Kidney tubule cell (primary cell): ENCODE results near the gene LONP2.
"Not testable (repeated sequence)": the region's sequence is repeated elsewhere in the genome, so short reads cannot be mapped to it uniquely, and the experiment has no call there.

Source experiments
- DNase-seq: peaks from one replicate; pipeline ENCODE4 v3.0.0-alpha.2; 2018; ENCODE audit warnings: low spot score

LONP2 gene

DNA sequence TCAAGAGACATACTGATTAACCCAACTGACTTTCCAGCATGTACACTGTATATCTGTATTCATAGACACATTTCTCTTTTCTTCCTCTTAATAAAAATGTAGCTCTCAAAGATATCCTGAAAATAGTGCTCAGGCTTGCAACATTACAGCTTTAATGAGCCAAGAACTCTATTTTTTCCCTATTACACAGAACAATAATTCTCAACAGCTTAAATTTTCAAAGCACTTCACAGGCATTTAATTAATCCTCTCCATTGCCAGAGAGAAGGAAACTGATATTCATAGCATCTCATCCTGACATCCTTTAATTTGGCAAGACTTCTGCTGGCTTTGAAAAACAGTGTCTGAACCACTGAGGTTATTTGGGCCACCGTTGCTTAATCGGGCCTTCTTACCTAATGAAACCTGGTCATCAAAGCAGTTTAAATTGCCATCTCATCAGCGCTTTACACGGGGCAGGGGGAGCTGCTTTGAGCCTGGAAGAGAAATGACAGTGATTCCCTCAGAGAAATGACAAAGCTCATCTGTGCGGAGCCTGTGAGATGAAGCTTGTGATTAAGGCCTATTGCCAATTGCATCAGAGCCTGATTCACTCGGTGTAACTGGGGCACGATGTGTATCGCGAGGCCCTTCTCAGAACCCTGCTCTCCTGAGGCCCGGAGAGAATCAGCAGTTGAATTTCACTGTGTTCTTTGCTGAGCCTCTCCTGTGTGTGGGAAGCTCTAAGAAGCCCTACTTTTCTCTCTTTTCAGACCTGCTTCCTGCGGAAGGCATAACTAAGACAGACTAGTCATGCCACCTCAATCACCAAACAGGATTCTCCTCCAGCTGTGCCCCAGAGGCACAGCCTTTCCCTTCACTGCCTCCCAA lies 149.6 kb downstream of the LONP2 start:
- no peak for DNase-seq

DNA sequence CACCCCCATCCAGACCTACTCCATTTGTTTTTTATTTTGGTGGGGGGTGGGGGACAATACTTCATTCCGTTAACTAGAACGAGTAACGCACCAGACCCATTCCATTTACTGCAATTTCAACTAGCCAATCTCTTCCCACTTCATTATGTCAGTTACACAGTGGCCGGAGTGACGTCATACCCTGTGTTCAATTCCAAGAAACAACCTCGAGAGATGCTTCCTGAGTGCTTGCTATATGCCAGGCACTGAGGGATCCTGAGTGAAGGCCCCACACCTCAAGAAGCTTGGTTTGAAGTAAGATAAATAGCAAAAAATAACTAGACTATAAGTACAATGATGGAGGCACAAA lies 150.2 kb downstream of the LONP2 start:
- no peak for DNase-seq

DNA sequence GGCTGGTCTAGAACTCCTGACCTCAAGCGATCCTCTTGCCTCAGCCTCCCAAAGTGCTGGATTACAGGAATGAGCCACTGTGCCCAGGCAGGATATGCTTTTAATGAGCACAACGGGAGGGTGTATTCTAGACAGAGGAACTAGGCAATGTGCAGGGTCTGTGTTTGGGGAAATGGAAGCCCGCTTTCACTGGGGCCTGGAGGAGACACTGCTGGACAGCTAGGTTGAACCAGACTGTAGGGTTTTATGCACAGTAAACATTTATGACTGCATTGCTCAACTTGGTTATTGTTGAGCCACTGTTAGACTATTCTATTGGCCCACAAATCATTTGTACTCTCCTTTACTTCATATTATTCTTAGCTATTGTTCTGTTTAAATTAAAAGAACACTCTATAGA lies 151.3 kb downstream of the LONP2 start:
- DNase-seq: no peak

DNA sequence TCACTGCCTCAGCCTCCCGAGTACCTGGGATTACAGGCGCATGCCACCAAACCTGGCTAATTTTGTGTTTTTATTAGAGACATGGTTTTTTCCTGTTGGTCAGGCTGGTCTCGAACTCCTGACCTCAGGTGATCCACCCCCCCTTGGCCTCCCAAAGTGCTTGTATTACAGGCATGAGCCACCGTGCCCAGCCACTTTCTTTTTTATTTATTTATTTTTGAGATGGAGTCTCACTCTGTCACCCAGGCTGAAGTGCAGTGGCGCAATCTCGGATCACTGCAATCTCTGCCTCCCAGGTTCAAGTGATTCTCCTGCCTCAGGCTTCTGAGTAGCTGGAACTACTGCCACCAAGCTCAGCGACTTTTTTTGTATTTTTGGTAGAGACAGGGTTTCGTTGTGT lies 158.4 kb downstream of the LONP2 start:
- not testable (repeated sequence) for DNase-seq

DNA sequence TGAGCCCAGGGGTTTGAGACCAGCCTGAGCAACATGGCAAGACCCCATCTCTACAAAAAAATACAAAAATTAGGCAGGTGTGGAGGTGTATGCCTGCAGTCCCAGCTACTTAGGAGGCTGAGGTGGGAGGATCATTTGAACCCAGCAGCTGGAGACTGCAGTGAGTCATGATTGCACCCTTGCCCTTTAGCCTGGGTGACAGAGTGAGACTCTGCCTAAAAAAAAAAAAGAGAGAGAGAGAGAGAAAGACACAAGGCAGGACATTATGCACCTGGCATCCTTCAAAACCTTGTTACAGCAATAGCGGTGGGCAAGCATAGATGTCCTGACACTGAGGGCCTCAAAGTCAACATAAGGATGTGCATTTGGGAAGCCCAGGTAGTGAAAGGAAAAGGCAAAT lies 161.1 kb downstream of the LONP2 start:
- DNase-seq: no peak

DNA sequence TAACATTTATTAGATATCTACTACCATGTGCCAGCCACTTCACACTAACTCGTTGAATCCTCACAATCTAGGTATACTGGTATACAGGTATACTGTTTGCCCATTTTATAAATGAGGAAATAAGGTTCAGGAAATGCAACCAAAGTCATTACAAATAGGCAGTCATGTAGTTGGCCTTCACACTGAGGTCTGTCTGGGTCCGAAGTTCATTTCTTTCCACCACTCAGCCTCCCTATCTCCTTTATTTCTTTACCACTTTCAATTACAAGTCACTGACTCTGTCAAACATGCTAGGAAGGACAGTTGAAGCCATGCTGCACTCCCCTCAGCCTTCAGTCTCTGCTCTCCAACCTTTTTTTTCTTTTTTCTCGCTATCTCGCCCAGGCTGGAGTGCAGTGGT lies 161.8 kb downstream of the LONP2 start:
- DNase-seq: no peak
